PFSK-1 (cell line): ENCODE data around the gene RBM44.

ENCODE experiments used
- POLR2AphosphoS5 ChIP-seq: IDR thresholded peaks from 2 replicates; pipeline ENCODE4 v1.6.1; 2012; ENCODE audit warnings: low read depth, mild to moderate bottlenecking, control low read depth, low read length, moderate library complexity
- REST ChIP-seq, 2 experiments: IDR thresholded peaks; 2 replicates each; pipeline versions ENCODE4 v1.6.1 to v1.8.0; 2011 to 2012; ENCODE audit warnings: low read depth in 2 of 2, low read length in 2 of 2, control low read depth in 1 of 2, inconsistent platforms in 1 of 2, mild to moderate bottlenecking in 1 of 2, moderate library complexity in 1 of 2; ENCODE audit not compliant: insufficient read depth in 1 of 2
- SIN3A ChIP-seq: IDR thresholded peaks from 2 replicates; pipeline ENCODE4 v1.6.1; 2012; ENCODE audit warnings: mild to moderate bottlenecking, low read length, moderate library complexity, borderline replicate concordance; ENCODE audit not compliant: insufficient read depth

- TF ChIP-seq POLR2AphosphoS5 (no peak), REST (IDR thresholded peaks at IDR 0.05; ENCODE audit: insufficient read depth in 1 of 2, low read depth in 2 of 2, low read length in 2 of 2) (no peak), SIN3A (no peak)
These were observed at the start of gene RBM44 for GRCh38 chr2:237798236-237799059.
